HG03565 (cell line): ENCODE results near the gene AQP5.
"Not testable (repeated sequence)": the region's sequence is repeated elsewhere in the genome, so short reads cannot be mapped to it uniquely, and the experiment has no call there.

Source experiments
- ATAC-seq: cut with Tn5 transposase; IDR thresholded peaks from one replicate; pipeline ENCODE4 v1.9.1; 2021; ENCODE audit warnings: mild to moderate bottlenecking, moderate library complexity; ENCODE audit not compliant: unreplicated experiment

The AQP5 gene

DNA sequence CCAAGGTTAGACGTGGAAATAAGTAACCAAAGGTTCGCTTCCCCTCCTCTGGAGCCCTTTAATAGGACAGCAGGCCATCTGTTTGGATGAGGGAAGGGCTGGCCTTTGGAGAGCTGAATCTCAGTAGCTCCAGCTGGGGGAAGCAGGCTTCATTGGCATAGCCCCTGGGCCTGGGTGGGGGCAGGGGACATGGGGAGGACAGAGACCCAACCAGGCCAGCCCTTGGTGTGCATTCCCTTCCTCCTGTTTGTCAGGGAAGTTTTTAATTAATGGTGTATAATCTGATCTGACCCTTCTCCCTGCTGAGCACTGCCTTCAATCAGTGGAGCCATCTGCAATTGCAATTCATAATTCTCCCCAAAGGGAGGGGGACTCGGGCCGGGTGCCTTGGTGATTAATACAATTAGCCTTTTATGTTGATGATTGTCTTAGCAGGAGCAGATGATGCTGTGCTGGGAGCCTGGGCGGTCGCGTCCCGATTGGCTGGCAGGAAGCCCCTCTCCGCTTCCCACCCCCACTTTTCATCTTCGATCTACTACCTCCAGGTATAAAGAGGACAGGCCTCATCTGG lies 17.4 kb downstream of the AQP5 start:
- ATAC-seq: no peak

DNA sequence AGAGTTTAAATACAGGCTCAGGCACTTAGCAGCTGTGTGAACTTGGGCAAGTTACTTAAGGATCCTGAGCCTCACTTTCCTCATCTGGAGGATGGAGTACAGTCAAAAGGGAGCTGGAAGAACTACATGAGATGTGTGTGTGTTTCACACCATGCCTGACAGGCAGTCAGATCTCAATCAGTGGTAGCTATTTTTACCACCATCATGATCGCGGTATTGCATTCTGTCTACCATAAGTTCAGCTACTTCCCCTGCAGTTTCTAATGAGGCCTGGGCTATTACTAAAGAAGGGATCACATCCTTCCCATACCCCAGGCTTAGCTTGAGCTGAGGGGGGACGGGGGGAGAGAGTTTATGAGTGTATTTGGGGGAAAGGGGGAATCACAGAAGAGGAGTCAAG lies 18.1 kb downstream of the AQP5 start:
- ATAC-seq: no peak

DNA sequence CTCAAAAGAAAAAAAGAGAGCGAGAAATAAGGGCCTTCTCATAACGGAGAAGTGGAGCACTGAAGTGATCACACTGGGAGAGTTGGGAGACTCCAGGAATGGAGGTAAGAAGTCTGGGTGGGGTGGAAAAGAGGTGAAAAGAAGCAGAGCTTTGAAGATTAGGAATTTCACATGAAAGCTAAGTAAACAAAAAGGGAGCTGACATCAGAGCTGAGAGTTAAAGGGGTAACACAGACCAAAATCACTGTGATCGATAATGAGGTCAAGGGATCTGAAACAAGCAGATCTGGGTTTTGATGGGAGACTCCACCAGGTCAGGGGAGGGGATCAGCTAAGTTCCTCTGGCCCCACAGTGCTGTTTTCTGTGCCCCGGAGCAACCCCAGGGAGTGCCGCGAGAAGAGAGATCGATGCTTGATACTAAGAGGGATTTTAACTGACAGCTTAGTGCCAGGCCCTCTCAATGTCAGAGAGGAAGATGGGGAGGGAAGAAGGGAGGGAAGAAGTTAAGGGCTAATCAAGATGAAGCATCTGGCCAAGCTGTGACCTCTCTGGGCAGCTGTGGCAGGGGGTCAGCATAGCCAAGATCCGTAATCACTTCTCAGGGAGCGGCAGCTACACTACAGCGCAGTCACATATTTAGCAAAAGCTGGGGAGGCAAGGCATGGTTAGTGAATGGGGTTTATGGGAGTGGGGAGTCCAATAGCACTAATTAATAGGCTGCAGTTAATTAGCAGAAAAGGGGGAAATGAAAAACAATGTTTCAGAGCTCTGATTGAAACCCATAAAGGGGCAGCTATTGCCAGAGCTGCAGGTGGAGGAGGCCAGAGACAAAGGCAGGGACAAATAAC lies 19.1 kb downstream of the AQP5 start:
- no peak for ATAC-seq

DNA sequence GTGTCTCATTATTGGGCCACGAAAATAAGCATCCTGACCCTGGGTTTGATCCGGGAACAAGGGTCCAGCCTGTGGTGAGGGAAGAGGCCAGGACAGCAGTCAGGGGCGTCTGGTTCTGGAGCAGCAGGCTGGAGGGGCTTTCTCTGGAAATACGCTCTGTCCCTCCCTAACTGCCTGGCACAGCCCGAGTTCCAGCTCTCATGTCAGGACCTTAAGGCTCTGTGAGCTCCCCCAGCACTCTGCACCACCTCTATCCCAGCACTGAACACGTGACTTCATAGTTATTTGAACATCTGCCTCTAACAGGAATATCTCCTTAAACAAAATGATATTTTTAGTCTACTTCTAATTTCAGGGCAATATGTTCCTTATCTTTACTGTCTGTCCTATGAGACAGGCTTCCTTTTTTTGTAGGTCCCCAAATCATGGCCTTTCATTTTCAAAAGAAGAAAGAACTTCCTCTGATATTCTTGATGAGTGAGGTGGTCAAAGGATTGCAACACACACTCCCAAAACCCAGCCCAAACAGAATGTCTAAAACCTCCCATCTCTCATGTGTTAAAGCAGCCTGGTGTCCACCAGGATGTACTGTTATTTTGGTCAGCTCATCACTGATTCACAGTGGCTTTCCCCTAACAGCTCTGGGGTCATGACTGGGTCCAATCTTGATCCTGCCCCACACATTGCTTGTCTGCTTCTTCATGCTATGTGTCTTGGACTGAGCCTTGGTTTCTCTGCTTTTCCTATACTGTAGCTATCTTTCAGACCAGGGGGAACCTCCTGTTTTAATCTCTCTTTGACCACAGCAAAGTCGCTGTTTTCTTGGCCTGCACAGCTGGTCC lies 20.8 kb downstream of the AQP5 start:
- ATAC-seq: no peak

DNA sequence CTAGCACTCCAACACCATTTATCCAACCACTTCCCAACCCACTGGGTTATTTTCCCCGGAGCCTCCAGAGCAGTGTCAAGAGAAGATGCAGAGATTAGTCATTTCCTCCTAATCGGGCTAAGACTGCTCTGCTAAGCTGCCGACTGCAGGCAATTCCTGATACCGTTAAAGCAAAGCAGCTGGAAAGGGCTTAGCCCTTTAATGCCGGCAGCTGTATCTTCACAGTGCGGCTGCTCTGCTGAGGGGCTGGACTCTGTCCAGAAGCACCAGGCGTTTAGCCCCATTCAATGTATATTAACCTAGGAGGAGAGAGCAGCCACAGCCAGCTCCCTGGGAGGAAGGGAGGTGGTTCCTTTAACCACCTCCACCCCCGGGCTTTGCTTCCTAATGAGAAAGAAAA lies 22.2 kb downstream of the AQP5 start:
- ATAC-seq: no peak

DNA sequence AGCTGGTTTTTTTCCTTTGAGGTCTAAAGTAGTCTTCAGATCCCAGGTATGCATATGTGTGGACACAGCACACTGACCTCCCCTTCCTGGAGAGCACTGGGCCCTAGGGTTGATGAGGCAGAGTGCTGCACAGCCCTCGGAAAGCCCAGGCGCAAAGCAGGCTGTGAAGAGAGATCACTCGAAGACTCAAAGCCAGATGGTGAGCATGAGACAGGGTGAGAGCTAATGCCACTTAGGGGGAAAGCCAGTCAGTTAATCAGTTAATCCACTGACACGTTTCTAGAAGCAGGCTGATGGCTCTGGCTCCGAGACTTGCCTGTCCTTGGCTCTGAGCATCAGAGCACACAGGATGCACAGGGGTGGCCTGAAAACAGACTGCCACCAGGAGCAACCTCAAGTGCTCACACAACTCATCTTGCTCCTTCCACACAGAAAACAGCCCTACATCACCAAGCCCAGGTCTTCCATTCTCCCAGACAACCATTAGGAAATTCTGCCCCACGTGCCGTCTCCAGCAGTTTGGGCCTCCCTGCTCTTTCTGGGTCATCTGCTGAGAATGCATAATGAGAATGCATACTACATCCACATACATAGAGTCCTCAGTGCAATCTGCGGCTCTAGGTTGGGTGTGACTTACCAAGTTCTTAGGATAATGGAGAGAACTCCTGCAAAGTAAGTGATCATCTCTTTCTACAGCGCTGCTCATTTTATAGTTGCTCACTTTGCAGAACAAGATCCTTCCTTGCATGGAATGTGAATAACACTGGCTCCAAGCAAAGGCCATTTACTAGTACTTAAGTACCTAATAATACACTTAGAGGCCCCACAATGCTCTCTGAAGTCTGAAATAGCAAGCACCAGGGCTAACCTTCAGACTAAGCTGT lies 23.0 kb downstream of the AQP5 start:
- ATAC-seq: no peak

DNA sequence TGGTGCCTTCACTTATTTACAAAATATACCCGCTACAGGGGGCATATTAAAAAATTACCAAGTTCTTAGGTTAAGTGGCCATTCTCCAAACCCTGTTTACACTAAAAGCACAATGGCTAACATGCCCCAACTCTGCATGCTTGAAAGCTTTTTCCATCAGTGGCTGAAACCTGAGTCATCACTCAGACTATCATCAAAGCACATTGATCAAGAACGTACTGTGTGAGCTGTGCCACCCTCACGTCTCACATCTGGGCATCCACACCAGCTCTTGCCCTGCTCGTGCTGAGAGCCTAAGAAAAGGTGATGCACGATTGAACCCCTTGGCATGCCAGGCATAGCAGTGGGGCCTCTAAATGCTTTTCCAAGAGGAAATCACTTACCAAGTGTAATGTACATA lies 24.3 kb downstream of the AQP5 start:
- ATAC-seq: no peak

DNA sequence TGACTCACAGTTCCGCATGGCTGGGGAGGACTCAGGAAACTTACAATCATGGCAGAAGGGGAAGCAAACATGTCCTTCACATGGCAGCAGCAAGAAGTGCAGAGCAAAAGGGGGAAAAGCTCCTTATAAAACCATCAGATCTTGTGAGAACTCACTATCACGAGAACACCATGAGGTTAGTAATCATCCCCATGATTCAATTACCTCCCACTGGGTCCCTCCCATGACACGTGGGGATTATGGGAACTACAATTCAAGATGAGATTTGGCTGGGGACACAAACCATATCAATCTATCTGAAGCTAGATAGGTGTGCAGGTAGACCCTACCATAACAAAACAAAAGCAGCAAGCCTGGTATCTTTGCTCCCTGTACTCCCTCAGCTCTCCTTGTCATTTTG lies 24.8 kb downstream of the AQP5 start:
- ATAC-seq: not testable (repeated sequence)

DNA sequence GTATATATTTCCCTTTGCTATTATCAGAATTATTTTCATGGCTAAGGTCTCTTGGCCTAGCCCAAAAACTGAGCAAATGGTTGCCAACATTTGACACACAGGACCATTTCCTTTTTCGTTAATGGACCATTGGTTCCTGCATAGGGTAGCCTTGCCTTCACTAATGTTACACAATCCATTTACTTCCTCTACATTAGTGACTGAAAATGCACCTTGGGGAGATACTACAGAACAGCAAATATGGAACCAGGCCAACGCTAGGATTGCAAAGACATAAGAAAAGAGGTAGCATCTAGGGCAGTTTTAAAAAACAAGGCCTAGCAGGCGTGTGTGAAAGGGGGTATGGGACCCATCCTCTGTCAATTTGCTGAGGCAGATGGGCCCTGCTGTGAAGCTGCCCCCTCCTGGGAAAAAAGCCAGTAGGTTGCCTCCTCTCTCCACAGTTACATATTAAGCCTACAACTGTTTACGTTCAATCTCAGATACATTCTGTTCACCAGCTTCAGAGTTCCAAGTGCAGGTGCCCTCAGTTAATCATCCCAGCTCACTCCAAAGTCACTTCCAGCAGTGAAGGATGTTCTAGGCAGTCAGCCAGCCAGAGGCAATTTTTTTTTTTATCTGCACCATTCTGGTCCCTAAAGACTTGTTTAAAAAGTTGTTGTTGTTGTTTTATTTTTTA lies 26.1 kb downstream of the AQP5 start:
- ATAC-seq: no peak

DNA sequence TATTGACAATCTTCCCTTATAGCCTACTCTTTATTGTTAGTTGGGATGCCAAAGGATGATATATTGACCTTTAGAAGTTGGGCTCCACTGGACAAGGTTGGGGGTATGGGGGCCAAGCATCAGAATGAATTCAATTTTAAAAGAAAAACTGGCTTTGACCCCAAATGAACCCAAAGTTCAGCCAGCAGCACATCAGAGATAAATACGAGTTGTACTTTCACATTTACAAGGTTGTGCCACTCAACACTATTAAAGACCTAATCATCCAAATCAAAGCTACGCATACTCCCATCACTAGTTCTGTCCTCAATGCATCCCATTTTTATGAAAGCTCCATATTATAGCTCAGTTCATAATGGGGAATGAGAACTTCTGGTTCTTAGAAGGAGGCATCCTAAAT lies 27.7 kb downstream of the AQP5 start:
- ATAC-seq: not testable (repeated sequence)

DNA sequence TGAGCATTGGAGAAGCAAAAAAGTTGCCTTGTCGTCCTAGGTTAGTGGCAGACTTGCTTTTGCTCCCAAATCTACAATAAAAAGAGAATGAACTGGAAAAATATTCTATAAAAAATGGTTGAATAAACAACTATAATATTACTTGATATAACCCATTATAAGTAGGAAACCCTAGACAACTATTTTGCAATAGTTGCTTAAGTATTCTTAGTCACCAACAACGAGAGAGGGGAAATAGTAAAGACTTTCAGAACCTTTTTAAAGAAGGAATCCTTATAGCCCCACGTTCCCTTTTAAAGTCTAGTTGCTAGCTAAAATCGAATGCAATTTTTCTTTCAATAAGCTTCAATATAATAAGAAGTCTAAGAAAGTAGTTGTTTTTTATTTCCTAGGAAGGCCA lies 28.6 kb downstream of the AQP5 start:
- no peak for ATAC-seq

DNA sequence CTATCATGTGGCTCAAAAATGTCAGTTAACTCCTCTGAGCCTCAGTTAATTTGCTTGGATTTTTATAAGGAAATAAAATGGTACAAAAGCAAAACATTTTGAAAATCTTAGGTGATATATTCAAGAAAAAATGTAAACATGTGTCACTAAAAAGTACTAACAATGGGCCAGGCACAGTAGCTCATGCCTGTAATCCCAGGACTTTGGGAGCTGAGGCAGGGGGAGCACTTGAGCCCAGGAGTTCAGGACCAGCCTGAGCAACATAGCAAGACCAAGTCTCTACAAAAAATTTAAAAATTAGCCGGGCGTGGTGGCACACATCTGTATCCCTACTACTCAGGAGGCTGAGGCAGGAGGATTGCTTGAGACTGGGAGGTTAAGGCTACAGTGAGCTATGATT lies 36.8 kb downstream of the AQP5 start:
- no peak for ATAC-seq

DNA sequence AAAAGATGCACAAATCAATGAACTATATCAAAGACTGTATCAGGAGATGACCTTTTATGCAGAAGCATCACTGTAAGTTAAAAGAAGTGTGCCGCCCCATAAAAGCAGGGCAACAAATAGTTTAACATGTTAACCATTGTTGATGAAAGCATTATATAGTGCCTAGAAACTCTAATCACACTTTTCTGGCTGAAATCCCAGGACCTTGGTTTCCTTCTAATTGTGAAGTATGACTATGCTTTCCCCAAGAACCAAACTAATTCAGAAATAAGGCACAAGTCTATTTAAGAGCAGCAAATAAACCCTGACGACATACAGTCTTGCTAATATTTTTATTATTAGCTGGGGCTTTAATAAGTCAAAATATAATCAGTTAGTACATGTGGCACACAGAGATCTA lies 41.9 kb downstream of the AQP5 start:
- ATAC-seq: no peak

DNA sequence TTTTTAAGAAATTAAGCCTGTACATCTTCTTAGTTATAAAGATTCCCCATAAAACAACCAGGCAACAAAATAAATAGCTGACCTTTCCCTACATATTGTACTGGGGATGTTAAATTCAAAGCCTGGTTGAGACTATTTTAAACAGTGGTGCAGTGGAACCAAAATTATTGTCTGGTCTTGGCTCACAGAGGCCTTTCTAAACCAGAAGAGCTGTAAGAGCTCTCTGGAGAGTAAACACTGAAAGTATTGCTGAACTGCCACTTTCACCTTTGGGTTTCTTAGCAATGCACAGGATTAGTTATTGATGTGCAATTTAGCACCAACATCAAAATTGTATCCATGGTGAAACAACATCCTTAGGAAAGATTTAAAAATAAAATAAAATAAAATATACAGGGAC lies 43.0 kb downstream of the AQP5 start:
- no peak for ATAC-seq

DNA sequence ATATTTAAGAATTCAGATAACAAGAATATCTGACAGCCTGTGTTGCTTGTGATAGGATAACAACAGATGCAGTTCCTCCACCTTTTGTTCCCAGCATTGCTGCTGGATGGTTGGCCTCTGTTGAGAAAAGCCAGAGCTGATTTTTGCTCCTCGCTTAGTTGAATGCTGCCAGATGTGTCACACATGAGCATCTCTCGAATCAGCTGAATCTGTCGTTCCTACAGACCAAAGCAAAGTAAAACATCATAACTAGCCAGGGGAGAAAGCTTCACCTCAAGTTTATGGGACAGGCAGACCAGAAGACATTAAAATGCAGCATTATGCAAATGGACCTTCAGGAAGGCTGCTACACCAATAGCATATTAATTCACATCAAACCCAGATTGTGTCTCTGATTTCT lies 43.5 kb downstream of the AQP5 start:
- ATAC-seq: no peak

DNA sequence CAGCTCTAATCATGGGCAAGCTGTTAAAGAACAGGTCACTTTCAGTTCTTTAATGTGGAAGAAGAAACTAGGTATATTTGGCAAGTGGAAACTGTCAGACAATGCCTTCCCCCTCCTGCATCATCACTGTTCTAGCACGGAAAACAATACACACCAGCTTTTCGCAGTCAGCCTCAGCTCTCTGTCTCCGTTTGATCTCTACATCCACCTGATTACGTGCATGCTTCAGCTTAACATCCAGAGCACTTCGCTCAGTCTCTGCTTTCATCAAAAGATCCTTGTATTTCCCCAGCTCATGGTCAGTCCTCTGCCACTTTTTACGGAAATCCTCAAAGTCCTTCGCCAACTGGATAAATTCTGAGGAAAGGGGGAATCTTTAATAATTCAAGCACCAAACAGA lies 44.6 kb downstream of the AQP5 start:
- ATAC-seq: no peak

DNA sequence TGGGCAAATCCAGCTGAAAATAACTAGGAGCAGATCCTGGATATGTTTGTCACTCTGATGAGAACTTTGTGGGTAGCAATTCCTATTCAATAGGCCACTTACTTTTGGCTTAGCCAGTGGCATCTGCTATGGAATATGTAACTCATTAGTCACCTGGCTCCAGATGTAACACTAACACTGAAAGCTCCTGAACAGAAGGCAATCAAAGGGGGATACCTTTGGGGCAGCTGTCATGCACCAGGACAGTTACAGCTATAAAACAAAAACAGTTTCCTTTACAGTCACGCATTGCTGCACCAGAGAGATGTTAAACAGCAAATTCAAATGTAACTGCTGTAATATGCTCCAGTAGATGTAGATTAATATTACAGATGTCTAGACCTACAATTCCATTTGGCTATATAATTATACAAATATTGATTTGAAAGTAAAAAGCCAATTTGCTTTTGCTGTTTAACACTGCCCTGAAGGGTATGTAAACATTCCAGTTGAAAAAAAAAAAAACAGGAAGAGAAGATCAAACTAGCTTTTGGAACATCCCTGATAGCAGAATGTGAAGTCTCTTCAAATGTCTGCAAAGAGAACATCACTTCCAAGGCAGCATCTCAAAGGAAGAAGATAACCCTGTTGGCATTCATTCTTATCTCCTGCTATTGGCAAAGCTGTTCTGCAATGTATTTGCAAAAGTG lies 45.2 kb downstream of the AQP5 start:
- ATAC-seq: no peak

DNA sequence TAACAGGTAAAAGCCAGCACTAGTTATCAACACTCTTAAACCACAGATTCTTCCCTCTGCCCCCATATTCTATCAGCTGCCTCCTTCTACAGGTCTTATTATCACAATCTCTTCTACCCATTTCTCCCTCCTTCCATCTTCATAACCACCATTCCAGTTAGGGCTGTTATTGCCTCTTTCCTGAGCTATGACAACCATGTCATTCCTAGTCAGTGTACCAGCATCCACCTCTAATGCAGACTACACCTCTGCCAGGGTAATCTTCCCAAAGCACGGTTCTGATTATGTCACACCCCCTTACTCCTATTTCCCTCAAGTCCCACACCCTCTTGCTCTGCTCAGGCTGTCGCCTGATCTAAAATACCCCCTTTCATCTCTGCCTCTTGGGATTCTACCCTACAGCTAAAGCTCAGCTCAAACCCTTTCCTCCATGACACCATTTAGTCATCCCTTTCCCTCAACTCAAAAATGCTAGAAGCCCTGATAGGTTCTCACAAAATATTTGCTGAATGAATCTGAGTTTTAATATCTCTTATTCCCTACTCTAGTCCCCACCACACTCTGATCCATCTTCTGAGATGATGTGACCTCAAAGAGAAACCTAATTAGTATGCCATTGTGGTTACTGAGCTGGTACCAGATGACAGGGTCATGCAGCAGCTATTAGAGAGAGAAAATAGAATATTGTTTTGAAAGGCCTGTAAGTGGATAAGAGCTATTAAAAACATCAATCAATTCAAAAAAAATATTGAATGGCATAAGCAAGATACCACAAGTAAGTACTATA lies 51.9 kb downstream of the AQP5 start:
- ATAC-seq: no peak

DNA sequence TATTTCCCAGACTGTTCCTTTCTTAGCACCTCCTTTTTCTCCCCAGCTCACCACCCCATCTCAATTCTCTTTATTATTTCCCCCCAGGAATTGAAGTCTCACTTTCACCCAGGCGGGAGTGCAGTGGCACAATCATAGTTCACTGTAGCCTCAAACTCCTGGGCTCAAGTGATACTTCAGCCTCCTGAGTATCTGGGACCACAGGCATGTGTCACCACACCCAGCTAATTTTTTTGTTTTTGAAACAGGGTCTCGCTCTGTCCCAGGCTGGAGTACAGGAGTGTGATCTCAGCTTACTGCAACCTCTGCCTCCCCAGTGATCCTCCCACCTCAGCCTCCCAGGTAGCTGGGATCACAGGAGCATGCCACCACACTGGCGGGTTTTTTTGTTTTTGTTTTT lies 52.7 kb downstream of the AQP5 start:
- no peak for ATAC-seq
